Stimulated activated CD8-positive, alpha-beta memory T cell treated with anti-CD3 and anti-CD28 coated beads, Interleukin-2, amount 100 ng/mL, for 1 hour (primary cell): ENCODE data around the gene EXOC3.

Experiments used
- DNase-seq, 2 donors: peaks; one replicate each; pipeline ENCODE4 v3.0.0-alpha.2; 2020; ENCODE audit warnings: low read depth in 2 of 2

EXOC3 gene

DNA sequence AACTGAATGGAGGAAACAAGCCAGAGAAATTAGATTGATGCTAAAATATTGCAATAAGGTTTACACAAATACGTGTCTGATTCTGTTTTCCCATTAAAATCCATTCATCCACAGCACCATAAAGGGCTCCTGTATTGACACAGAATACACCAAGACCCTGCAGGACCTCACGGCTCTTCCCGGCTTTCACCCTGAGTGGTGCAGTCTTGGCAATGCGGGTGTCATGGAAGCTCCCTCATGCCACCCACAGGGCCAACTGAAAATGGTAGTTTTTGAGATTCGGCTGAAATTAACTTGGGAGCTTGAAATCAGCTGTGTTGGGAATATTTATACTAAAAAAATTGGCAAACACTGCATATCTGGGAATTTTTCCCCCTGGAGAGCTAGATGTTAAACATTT, 17.3 kb upstream of the EXOC3 start:
- no peak for DNase-seq

GRCh38 chr5:426392-426976, 16.5 kb upstream of the EXOC3 start:
- DNase-seq: no peak

DNA sequence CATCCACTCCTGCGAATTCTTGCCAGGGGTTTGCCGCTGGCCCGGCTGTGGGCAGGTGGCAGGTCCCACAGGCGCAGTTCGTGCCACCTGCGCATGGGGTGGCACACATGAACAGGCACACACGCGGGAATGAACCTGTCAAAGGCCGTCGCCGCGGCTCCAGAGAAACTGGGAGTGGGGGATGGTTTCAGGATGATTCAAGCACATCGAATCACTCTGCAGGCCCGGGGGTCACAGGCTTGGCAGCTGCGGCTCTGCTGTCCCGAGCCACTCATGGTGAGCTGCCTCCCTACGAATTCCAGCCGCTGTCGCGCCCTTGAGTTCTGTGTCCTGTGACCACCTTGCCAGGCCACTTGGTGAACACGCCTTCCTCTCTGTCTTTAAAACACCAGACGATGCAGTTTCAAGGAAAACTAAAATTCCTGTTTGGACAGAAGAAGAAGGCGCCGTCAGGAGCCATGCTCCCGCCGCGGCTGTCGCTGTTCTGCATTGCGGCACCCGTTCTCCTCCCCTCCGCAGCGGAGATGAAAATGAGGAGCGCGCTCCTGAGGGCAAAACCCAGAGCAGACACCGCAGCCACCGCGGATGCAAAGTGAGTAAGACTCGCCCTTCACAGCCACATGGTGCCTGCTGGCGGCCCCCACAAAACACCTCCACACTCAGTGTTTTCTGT, 15.4 kb upstream of the EXOC3 start:
- DNase-seq: no peak

- DNase-seq: no peak
Observed at GRCh38 chr5:428219-428618, 14.8 kb upstream of the EXOC3 start.

DNA sequence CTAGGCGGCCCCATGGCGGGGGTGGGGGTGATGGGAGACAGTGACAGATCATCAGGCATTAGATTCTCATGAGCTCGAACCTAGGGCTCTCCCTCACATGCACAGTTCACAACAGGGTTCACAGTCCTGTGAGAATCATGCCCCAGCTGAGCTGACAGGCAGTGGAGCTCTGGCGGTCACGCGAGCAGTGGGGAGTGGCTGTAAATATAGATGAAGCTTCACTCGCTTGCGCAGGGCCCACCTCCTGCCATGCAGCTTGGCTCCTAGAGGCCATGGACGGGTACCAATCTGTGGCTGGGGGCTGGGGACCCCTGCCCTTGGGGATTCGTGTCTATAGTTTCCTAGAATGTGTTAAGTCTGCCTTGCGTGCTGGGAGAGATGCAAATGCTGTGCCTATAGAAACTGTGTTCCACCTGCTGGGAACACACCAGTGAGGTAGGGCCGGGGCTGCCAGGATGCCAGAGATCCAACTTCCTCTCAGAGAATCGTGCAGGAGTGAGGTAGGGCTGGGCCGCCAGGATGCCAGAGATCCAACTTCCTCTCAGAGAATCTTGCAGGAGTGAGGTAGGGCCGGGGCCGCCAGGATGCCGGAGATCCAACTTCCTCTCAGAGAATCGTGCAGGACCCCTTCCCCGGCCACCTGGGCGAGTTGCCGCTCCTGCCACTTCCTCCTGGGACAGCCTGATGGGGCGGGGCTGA, 14.1 kb upstream of the EXOC3 start:
- no peak for DNase-seq

- no peak for DNase-seq
Observed at GRCh38 chr5:429453-430188, 13.4 kb upstream of the EXOC3 start.

- DNase-seq: no peak
Observed at GRCh38 chr5:430214-430925, 12.6 kb upstream of the EXOC3 start.

DNA sequence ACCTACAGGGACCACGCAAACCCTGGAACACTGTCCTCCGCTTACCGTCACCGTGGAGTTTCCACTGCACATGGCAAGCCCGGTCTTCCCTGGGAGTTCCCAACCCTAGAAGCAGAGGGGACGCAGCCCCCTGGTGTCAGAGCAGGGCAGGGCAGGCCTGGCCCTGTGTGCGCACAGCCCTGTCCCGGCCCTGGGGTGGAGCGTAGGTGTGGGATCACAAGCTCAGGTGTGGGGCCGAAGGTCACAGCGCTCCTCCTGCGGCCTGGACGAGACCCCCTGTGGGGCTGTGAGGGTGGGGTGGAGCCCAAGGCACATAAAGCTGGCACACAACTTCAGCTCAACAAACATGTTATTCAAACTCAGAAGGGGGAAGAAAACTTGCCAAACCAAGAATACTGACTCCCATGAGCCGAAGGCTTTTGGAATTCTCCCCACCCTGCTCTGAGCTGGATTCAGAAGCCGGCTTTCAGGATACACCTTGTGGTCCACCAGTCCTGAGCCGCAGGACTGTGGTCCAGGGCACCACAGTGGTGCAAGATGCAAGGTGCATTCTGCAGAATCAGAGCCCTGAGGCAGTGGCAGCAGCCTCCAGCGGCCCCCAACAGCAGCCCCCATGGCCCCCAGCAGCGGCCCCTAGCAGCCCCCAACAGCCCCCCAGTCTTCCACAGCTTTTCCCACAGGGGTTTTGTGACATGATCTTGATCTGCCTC, 11.8 kb upstream of the EXOC3 start:
- DNase-seq: no peak

GRCh38 chr5:431711-432050, 11.3 kb upstream of the EXOC3 start:
- no peak for DNase-seq

GRCh38 chr5:432201-432927, 10.6 kb upstream of the EXOC3 start:
- DNase-seq: no peak

DNA sequence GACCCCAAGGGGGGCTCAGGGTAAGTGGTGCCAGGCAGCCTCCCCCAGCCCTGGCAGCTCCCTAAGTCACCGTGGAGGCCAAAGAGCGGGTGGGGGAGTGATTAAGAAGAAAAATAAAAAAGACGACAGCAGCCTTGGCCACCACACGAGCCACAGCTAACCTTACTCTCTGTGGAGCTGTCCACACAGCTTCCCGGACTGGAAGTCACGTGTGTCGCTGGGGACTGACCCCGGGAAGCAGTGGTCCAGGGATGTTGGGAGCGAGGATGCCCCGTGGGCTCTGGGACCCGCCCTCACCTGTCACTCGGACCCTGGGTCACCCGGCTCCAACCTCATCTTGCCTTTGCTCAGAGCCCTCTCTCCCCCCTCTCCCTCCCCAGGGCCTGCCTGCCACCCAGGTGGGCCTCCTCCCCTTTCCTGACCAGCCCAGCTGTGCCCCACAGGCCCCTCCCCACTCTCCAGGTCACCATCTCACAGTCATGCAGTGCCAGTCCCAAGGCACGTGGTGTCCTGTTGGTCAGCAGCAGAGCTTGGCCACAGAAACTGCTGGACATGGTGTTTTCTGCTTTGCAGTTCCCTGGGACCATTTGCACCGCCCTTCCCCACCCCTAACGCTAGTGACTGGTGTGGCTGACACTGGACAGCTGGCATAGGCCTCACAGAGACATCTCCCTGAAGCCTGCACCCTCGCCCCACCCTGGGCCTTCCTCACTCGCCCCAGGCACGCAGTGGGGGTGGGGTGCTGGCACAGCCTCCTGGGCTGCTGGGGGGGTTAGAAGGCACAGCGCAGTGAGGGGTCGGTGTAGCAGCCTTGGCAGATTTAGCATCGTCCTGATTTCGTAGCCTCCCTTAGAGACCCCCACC, 9.8 kb upstream of the EXOC3 start:
- no peak for DNase-seq

DNA sequence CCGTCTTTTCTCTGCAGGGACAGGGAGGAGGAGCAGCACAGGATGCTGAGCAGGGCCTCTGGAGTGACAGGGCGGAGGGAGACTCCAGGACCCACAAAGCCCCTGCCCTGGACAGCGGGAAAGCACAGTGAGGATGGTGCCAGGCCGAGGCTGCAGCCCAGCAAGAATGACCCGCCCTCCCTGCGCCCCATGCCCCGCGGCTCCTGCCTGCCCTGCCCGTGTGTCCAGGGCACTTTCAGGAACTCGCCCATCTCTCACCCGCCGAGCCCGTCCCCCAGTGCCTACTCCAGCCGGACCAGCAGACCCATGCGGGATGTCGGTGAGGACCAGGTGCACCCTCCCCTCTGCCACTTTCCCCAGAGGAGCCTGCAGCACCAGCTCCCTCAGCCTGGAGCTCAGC, 9.1 kb upstream of the EXOC3 start:
- DNase-seq: no peak

DNA sequence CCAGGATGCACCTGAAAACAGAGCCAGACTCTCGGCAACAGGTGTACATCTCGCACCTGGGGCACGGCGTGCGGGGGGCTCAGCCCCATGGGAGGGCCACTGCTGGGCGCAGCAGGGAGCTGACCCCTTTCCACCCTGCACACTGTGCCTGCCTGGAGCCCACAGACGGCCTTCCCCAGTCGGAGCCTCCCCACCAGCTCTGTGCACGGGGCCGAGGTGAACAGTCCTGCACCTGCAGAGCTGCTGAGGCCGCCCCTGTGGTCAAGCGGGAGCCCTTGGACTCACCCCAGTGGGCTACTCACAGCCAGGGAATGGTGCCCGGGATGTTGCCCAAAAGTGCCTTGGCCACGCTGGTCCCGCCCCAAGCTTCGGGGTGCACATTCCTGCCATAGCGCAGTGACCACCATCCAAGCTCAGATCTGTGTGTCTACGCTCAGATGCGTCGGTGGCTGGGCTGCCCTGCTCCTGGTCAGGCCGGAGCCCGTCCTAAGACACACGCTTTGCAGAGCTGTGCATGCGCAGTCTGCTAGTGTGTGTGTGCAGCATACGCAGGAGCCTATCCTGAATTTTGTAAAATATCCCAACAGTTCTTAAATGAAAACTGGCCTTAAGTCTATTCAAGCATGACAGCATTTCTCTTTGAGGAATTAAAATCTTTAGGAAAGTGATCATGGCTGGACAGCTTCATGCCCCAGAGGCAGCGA, 8.4 kb upstream of the EXOC3 start:
- no peak for DNase-seq

- DNase-seq: no peak
Observed at GRCh38 chr5:435156-435790, 7.7 kb upstream of the EXOC3 start.

DNA sequence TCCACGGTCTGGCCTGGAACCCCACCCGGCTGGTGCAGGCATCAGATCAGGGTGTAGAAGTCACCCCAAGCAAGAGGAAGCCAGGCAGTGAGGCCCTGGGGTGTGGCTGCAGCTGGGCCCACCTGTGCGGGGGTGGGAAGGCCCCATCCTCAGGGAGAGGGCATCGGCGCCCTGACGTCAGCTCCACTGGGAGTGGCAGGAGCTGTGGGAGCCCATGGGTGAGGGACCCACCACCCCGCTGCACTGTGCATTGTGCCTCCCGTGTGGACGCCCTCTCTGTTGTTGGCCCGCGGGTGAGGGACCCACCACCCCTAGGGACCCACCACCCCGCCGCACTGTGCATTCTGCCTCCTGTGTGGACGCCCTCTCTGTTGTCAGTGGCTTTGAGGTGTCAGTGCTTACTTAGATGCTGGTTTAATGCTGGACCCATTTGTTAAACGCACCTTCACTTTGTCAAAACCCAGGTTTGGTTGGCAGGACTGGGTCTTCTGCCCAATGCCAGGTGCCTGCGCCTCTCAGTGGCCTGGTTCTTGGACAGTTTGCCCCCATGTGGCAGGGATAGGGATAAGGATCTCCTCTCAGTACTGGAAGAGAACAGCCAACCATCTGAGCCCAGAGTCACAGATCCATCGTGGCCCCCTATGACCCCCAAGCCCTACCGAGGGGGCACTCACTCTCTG, 6.9 kb upstream of the EXOC3 start:
- DNase-seq: no peak

GRCh38 chr5:436641-436975, 6.4 kb upstream of the EXOC3 start:
- no peak for DNase-seq

GRCh38 chr5:437281-437771, 5.7 kb upstream of the EXOC3 start:
- no peak for DNase-seq

DNA sequence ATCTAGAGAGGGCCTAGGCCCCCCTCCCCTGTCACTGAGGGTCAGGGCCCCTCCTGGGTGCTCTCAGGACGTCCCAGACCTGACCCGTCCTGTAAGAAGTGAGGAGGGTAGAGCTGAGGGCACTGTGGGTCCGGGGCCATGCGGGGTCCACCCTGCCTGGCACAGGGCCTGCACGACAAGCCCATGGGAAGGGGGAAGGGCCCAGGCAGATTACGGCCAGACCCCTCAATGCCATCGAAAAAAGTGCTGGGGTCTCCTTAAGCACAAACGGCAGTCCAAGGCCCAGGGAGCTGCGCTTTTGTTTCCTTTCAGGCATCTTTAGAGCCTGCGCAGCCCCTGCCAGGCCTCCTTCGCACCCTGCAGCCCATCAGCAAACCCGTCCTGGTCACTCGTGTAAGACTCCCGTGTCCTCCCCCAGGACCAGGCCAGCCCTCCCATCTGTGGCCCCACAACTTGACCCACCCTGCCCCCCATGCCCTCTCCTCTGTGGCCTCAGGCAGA, 4.4 kb upstream of the EXOC3 start:
- no peak for DNase-seq
